ENCODE measurements around the gene DUSP21. TPM values are rescaled to one million over a fixed set of nuclear protein-coding genes. Genes with fewer than 3 reads are reported as not detected.

Gene DUSP21
- total and polyA plus RNA-seq, 10 of the 15 experiments (the other 5 are each of a cell fraction or from before 2014, with no cell fraction given), result not detected

DNA sequence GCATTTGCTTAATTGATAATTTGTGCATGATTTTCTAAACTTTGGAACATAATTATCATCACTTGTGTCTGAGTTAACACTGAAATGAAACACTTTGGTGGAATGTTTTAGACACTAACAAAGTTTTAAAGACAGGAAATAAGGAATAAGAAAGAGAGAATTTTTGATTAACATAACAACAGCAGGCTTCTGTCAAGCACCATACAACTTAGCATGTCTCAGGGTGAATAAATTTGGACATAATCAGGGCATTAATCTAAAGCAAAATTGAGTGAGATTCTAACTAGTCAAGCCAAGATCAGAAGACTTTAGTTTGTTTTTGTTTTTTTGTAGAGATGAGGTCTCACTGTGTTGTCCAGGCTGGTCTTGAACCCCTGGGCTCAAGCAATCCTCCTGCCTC, 28.1 kb upstream of the DUSP21 start:
- no peak overlapping the region for H3K4me2 ChIP-seq (ENCODE audit: control insufficient read depth, insufficient read depth)
- in situ Hi-C loops (cut with MboI), result no loop called here
- no peak overlapping the region for H3K27ac ChIP-seq (ENCODE audit: control insufficient read depth, insufficient read depth)
- POLR2A ChIA-PET, result no interaction called here
- DNase-seq (ENCODE audit: low read depth, low spot score) (no peak), ATAC-seq (no peak), FAIRE-seq (no peak)
- no peak overlapping the region for H3K4me3 ChIP-seq
- H2AFZ ChIP-seq (ENCODE audit: control insufficient read depth, low read depth, low read length), result no peak overlapping the region
- H3K9me3 ChIP-seq (replicated peaks; ENCODE audit: control insufficient read depth, insufficient read depth, low read length), result no peaks in the 10 kb centered on the region
- SMC1A ChIA-PET (ENCODE audit: uncharacterized antibody, unreplicated experiment), result no interaction called here
- BruUV-seq (replicated peaks), result no TSS peak
- TF ChIP-seq HDGF (IDR thresholded peaks at IDR 0.05) (no peak), ZBTB4 (CRISPR knock-in tag; IDR thresholded peaks at IDR 0.05) (no peak), ZBED1 (IDR thresholded peaks at IDR 0.05; ENCODE audit: borderline replicate concordance) (no peak), ZNF592 (IDR thresholded peaks at IDR 0.05) (no peak), MYB (IDR thresholded peaks at IDR 0.05; ENCODE audit: borderline replicate concordance, low read depth, low read length) (no peak), STAT3 (IDR thresholded peaks at IDR 0.05; ENCODE audit: low read depth, low read length) (no peak), WRNIP1 (IDR thresholded peaks at IDR 0.05; ENCODE audit: borderline replicate concordance, low read depth, low read length) (no peak), BHLHE40 (IDR thresholded peaks at IDR 0.05; ENCODE audit: borderline replicate concordance in 1 of 2, low read depth in 2 of 2, low read length in 1 of 2) (no peak), RFX5 (IDR thresholded peaks at IDR 0.05; ENCODE audit: low read depth, low read length) (no peak), TCF3 (IDR thresholded peaks at IDR 0.05; ENCODE audit: borderline replicate concordance, insufficient read depth, low read depth, low read length) (no peak), JUNB (IDR thresholded peaks at IDR 0.05) (no peak), IKZF2 (IDR thresholded peaks at IDR 0.05) (no peak), ZNF274 (IDR thresholded peaks at IDR 0.05; ENCODE audit: insufficient read depth, insufficient read length) (no peak), RUNX3 (IDR thresholded peaks at IDR 0.05; ENCODE audit: low read length) (no peak)
- TF ChIP-seq, protein P1, sequence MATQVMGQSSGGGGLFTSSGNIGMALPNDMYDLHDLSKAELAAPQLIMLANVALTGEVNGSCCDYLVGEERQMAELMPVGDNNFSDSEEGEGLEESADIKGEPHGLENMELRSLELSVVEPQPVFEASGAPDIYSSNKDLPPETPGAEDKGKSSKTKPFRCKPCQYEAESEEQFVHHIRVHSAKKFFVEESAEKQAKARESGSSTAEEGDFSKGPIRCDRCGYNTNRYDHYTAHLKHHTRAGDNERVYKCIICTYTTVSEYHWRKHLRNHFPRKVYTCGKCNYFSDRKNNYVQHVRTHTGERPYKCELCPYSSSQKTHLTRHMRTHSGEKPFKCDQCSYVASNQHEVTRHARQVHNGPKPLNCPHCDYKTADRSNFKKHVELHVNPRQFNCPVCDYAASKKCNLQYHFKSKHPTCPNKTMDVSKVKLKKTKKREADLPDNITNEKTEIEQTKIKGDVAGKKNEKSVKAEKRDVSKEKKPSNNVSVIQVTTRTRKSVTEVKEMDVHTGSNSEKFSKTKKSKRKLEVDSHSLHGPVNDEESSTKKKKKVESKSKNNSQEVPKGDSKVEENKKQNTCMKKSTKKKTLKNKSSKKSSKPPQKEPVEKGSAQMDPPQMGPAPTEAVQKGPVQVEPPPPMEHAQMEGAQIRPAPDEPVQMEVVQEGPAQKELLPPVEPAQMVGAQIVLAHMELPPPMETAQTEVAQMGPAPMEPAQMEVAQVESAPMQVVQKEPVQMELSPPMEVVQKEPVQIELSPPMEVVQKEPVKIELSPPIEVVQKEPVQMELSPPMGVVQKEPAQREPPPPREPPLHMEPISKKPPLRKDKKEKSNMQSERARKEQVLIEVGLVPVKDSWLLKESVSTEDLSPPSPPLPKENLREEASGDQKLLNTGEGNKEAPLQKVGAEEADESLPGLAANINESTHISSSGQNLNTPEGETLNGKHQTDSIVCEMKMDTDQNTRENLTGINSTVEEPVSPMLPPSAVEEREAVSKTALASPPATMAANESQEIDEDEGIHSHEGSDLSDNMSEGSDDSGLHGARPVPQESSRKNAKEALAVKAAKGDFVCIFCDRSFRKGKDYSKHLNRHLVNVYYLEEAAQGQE (IDR thresholded peaks at IDR 0.05; ENCODE audit: low read depth, low read length), result no peak
- CTCF ChIA-PET, result no interaction called here
- no peaks in the 10 kb centered on the region for H4K20me1 ChIP-seq (ENCODE audit: control insufficient read depth, insufficient read depth)
- H3K36me3 ChIP-seq (ENCODE audit: control insufficient read depth in 2 of 2, insufficient read depth in 2 of 2, low read length in 1 of 2), result no peaks in the 10 kb centered on the region
- no peaks in the 10 kb centered on the region for H3K4me1 ChIP-seq (ENCODE audit: control insufficient read depth, insufficient read depth, low read length)
- no peak overlapping the region for H3K9ac ChIP-seq (ENCODE audit: control insufficient read depth, insufficient read depth, low read length)
- no peaks in the 10 kb centered on the region for H3K27me3 ChIP-seq (replicated peaks in 1 of 2; ENCODE audit: control insufficient read depth in 2 of 2, insufficient read depth in 2 of 2, low read length in 1 of 2)
- RAD21 ChIA-PET (ENCODE audit: unreplicated experiment), result no interaction called here
- intact Hi-C loops (cut with micrococcal nuclease; ENCODE audit: unreplicated experiment), result no loop called here
- H3K79me2 ChIP-seq (ENCODE audit: control insufficient read depth, insufficient read depth, low read length), result no peaks in the 10 kb centered on the region
